Activated T-helper 1 cell treated with Interleukin-2 at 50 U/mL for 16 hours (primary cell): ENCODE data around the gene YBEY.
"Not testable (repeated sequence)": the region's sequence is repeated elsewhere in the genome, so short reads cannot be mapped to it uniquely, and the experiment has no call there.

Source experiments
- DNase-seq: peaks from one replicate; pipeline ENCODE4 v3.0.0-alpha.2; 2020; ENCODE audit warnings: low read depth

The YBEY gene

GRCh38 chr21:46285761-46286647 is at the start of gene YBEY:
TSS of gene YBEY (plus strand) at chr21:46286342. CDS start at chr21:46286914, 572 bp downstream.
- peak; percentile 80 for DNase-seq

GRCh38 chr21:46237474-46237873 is 48.7 kb upstream of the YBEY start:
- DNase-seq: no peak

GRCh38 chr21:46239817-46240325 is 46.3 kb upstream of the YBEY start:
- DNase-seq: no peak

- not testable (repeated sequence) for DNase-seq
Observed at GRCh38 chr21:46241577-46241976, 44.6 kb upstream of the YBEY start.

- DNase-seq: no peak
Observed at GRCh38 chr21:46243325-46243724, 42.8 kb upstream of the YBEY start.

GRCh38 chr21:46243960-46244361 is 42.2 kb upstream of the YBEY start:
- no peak for DNase-seq

GRCh38 chr21:46244602-46245001 is 41.5 kb upstream of the YBEY start:
- DNase-seq: no peak

- no peak for DNase-seq
Observed at GRCh38 chr21:46245213-46245915, 40.8 kb upstream of the YBEY start.

- no peak for DNase-seq
Observed at GRCh38 chr21:46246345-46246744, 39.8 kb upstream of the YBEY start.

GRCh38 chr21:46247699-46248421 is 38.3 kb upstream of the YBEY start:
- DNase-seq: no peak

GRCh38 chr21:46248422-46248782 is 37.7 kb upstream of the YBEY start:
- no peak for DNase-seq

- no peak for DNase-seq
Observed at GRCh38 chr21:46248827-46249226, 37.3 kb upstream of the YBEY start.

GRCh38 chr21:46250146-46250725 is 35.9 kb upstream of the YBEY start:
- DNase-seq: no peak

GRCh38 chr21:46252840-46253239 is 33.3 kb upstream of the YBEY start:
- no peak for DNase-seq

- DNase-seq: no peak
Observed at GRCh38 chr21:46253610-46254124, 32.5 kb upstream of the YBEY start.

- DNase-seq: no peak
Observed at GRCh38 chr21:46254208-46254975, 31.8 kb upstream of the YBEY start.

- DNase-seq: no peak
Observed at GRCh38 chr21:46255166-46255565, 31.0 kb upstream of the YBEY start.

- DNase-seq: no peak
Observed at GRCh38 chr21:46255758-46256337, 30.3 kb upstream of the YBEY start.

- no peak for DNase-seq
Observed at GRCh38 chr21:46256501-46256994, 29.6 kb upstream of the YBEY start.

GRCh38 chr21:46264046-46264689 is 22.0 kb upstream of the YBEY start:
- no peak for DNase-seq
